Activated CD4-positive, alpha-beta T cell treated with anti-CD3 and anti-CD28 coated beads, Interleukin-2, amount 50 U/mL, for 16 hours (primary cell): Measurements from ENCODE around the gene HES6.
"Not testable (repeated sequence)": the region's sequence is repeated elsewhere in the genome, so short reads cannot be mapped to it uniquely, and the experiment has no call there.

Experiments used
- DNase-seq: peaks from one replicate; pipeline ENCODE4 v3.0.0-alpha.2; 2020

The HES6 gene

DNA sequence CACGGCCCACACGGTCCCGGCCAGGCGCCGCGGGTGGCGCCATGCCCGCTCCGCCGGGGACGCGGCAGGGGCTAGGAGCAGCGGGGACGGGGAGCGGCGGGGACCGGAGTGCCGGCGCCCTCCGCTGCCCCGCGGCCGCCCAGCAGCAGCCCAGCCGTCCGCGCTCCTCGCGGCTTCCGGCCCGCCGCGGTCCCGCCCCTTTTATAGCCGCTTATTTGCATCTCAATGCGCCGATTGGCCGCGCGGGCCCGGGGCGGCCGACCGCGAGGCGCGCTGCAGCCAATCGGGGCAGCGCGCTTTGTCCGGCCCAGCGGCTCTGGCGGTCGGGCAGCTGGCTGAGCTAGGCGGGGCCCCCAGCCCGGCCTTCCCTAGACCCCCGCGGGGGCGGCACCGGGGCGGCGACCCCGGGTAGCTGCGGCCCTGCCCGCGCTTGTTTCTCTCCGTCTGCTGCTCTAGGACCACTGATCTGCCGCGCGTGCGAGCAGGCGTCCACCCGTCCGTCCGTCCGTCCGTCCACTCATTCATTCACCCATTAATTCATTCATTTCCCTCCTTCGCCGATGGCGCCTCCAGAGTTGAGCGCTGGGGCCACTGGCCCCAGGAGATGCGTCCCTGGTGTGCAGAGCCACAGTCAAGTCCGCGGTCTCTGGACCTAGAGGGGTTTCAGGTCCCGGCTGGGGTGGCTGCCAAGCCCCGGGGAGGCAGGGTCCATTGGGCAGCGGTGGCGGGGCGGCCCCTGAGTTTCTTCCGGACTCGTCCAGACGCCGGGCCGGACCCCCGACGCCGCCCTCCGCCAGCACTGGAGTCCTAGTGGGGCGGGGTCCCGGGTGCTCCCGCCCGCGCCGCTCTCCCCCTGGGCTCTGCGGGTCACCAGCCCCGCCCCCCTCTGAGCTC lies at the start of gene HES6:
Gene HES6, minus strand, starts transcription at position 176 of the 894 bp plus-strand sequence. Its CDS starts 133 bp downstream, at position 43.
- peak; percentile 76 for DNase-seq

DNA sequence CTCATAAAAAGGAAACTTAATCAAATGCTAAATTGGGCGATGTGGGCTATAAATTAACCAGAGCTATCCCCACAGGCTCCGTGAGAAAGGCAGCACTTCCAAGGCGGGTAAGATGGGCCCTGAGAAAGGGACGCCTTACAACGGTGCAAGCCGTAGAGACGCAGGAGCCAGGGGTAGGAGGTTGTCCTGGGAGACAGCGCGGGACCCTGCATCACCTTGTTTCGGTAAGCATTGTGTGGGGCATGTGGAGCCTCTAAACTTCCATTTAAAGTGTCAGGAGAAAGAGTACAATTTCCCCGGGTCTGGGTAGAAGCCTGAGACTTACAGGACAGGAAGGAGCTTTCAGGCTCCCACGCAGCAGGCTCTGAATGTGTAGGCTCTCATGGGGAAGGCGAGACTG lies 49.7 kb upstream of the HES6 start:
- no peak for DNase-seq

- DNase-seq, result peak; percentile 98
Measured at GRCh38 chr2:238288650-238289573, 49.1 kb upstream of the HES6 start.

GRCh38 chr2:238287737-238288649 lies 48.2 kb upstream of the HES6 start, which contains the start of gene PER2:
PER2 (minus strand) TSS chr2:238288610; CDS start chr2:238277936, 10,674 bp downstream.
- DNase-seq, result peak; percentile 38

- peak; percentile 19 for DNase-seq
Measured at GRCh38 chr2:238286987-238287736, 47.3 kb upstream of the HES6 start.

DNA sequence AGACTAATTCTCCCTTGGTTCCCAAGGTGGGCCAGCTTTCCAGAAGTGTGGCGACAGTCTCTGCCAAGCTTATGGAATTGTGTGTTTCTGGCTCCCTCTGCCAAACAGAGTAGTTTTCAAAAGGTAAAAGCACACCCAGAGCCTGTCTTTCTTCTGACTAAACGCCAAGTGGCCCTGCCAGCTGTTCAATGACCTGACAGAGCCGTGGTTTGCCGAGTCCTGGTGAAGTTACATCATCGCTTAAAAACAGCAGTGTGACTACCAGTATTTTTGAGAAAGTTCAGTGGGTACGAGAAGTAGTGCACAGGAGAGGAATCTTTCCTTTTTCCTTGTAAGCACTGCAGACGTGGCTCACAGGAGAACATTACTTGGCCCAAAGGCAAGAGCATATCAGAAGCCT lies 46.7 kb upstream of the HES6 start:
- no peak for DNase-seq

DNA sequence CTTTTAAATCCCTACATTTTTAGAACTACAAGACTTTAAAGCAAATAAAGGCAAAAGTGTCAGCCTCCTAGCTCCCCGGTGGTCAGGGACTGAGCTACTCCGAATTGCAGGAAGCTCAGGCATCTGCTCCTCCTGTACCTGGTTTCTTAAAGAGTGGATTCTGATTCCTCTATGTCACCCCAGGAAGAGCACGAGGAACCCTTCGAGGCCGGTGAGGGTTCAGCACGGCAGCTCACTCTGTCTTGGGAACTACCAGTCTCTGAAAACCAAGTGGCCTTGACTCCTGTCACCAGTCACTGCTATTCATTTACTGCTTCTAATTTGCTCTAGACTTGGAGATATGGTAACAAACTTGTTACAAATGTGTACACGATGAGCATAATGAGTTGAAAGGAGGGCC lies 46.3 kb upstream of the HES6 start:
- no peak for DNase-seq

DNA sequence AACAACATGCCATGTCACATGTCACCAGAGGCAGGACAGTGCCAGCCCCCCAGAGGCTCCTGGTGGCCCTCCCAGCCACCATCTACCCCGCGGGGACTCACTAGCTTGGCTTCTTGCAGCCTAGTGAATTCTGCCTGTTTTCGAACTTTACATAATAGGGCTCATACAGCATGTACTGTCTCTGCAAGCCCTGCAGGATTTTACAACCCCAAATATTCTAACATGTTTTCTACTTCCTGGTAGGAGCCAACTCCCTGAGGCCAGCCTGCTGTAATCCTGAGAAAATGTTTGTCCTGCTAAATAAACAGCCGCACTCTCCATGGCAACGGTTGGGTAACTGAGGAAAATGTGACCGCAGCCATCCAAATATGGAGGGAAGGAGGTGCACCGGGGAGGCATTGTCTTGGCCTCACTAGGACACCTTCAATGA lies 45.8 kb upstream of the HES6 start:
- no peak for DNase-seq

DNA sequence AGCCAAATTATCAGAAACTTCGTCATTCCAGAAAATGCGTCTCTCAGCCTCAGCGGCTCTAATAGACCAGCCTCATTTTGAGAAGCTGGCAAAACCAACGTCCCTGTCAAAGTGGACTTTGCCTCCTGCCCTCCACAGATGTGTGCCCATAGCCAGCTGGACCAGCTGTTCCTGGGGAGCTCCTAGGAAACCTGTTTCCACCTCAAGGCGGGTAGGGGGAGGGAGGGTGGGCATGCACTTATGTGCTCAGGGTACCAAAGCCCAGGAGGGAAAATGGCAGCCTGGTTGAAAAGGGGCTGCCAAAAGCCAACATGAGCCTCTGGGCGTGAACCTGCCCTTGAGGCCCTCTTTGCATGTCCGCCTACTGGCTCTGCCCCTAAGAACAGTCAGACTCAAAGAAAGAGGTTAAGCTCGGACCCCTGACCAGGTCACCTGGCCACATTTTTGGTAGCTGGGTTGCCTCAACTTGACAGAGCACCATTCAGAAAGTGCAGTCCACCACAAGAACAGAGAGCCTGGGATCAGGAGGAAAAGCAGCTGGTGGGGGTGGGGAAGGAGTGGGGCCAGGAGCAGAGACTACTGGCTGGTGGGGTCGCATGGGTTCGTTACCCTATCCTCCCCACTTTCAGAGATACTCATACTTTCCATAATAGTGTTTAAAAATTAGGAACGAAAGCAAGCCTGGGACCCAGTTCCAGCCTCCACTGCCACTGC lies 45.1 kb upstream of the HES6 start:
- no peak for DNase-seq

DNA sequence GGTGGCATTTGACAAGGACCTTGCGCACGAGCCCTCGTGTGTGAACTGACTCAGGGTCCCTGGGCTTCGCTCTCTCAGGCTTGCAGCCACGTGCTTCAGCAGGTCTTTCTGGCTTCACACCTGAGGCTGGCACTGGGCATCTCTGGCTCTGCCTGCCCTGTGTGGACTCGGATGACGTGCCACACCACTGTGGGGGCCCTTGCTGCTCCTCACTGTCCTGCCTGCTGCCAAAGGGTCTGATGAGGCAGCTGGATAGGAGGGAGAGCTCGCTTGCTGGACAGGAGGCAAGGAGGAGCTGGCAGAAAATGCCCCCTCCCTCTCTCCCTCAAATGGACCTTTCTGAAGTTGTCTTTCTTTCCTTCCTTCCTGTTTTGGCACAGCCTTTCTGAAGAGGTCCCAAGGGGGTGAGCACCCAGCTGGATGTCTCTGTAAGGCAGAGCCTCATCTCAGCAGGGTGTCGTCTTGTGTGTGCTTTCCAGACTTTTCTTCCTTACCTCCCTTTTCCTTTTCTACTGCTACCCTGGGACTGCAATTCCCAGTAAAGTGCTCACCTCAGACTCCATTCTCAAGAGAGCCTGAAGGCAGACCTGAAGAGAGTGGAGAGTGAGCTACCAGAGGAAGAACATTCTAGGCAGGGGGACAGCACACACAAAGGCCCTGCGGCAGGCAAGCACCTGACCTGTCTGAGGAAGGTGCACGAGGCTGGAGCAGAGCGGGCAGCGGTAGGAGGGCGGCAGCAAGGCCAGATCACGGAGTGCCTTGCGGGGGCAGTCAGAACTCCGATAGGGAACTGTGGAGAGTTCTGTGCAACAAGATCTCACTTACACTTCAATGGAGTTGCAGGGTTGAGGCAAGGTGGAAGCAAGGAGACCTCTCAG lies 43.3 kb upstream of the HES6 start:
- no peak for DNase-seq

DNA sequence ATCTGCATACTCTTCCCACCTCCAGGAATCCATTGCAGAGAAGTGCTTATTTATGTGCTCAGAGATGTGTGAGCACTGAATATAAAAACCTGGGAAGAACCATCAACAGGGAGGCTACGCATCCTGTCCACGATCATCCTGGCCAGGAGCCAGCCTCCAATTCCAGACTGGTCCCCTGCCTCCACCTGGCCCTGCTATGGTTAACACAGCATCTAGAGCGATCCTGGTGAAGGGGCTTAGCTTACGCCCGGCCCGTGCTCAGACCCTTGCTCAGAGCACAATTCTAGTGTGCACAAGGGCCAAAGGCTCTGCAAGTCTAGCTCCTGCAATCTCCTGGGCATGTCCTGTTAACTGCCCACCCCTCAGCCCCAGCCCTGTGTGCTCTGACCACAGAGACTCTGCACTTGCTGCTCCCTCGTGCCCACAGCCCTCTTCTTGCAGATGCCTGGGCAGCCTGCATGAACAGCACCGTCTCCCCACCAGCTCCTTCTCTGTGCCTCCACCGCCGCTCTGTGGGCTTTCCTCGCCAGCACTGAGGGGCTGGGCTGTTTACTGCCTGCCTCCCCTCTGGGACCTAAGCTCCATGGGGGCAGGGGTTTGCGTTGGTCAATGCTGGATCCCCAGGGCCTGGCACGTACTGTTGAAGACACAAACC lies 42.1 kb upstream of the HES6 start:
- DNase-seq, result no peak

- no peak for DNase-seq
Measured at GRCh38 chr2:238280083-238280825, 40.4 kb upstream of the HES6 start.

- DNase-seq, result no peak
Measured at GRCh38 chr2:238279324-238279682, 39.5 kb upstream of the HES6 start.

DNA sequence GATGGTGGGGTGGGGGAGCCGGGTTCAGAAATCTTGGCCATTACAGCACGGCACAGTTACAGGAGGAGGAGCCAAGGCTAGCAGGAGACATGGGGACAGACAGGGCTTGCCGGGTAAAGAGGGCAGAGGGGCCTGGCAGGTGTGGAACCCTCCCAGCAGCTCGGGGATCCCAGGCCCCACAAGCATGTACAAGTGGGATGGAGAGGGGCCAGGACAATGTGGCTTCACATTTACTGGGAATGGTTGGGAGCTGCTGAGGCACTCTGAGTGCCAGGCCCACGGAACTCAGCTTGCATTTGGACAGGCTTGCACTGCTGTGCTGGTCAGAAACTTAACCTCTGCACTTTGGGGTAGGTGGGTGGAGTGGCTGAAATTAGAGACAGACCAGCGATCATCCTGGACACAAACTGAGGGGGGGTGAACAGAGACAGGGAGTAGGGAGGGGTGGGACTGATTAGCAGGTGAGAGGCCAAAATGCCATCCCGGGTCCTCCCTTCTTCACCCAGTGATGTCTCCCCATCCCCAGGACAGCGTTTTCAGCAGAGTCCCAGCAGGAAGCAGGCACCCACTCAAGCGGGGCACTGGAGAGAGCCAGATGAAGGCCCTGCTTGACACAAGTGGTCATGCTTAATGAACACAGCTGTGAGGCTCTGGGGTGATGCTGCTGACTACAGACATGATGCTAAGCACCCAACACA lies 38.9 kb upstream of the HES6 start:
- no peak for DNase-seq

GRCh38 chr2:238277695-238278094 lies 37.9 kb upstream of the HES6 start:
- DNase-seq, result no peak

GRCh38 chr2:238274152-238274865 lies 34.5 kb upstream of the HES6 start:
- no peak for DNase-seq

DNA sequence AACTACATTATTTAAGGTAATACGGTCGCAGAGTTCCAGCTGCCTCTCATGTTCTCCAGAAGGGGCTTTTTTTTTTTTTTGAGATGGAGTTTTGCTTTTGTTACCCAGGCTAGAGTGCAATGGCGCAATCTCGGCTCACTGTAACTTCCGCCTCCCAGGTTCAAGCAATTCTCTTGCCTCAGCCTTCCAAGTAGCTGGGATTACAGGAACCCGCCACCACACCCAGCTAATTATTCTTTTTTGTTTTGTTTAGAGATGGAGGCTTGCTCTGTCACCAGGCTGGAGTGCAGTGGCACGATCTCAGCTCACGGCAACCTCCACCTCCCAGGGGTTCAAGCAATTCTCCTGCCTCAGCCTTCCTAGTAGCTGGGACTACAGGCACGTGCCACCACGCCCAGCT lies 33.6 kb upstream of the HES6 start:
- not testable (repeated sequence) for DNase-seq
